ENCODE measurements around the gene CD82. TPM values are rescaled to one million over a fixed set of nuclear protein-coding genes. Genes with fewer than 3 reads are reported as not detected.

CD82 gene
- total and polyA plus RNA-seq, 9 donors = 25.8 to 108 (median 69.6) TPM

DNA sequence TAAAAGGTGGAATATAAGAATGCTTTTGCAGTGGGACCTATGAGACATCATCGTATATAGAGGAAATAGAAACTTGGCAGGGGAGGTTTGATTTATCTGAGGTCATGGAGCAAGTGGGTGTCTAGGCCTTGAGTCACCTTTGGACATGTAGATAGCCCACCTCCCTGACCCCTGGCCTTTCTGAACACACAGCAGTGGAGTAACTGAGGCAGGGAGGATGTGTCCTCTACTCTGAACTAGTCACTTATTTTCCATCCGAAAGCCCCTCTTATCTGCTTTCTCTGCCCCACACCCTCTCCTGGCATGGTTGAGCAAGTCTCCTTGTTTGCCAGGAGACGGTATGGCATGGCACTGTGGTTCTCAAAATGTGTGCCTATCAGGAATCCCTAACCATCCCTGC, 7.9 kb downstream of the CD82 start:
- H3K27me3 ChIP-seq (ENCODE audit: control insufficient read depth, insufficient read depth, low read length) = no peaks in the 10 kb centered on the region
- DNase-seq = no peak
- no peaks in the 10 kb centered on the region for H3K9me3 ChIP-seq (replicated peaks; ENCODE audit: control insufficient read depth, low read depth, low read length)
- H3K27ac ChIP-seq (ENCODE audit: low read length) = no peak overlapping the region
- no peak overlapping the region for H3K4me3 ChIP-seq (ENCODE audit: low read length)
- peaks cover 59% of the 10 kb centered on the region for H3K4me1 ChIP-seq (ENCODE audit: control insufficient read depth, insufficient read depth, low read length)
- WGBS (ENCODE audit: insufficient coverage) = 100% methylated on average over 1 of the region's 3 CpGs
- no peaks in the 10 kb centered on the region for H3K36me3 ChIP-seq (ENCODE audit: control insufficient read depth, insufficient read depth, low read length)

- Histone ChIP-seq H3K27ac (ENCODE audit: low read length) (no peak overlapping the region), H3K4me1 (ENCODE audit: control insufficient read depth, insufficient read depth, low read length) (peaks cover 59% of the 10 kb centered on the region), H3K9me3 (replicated peaks; ENCODE audit: control insufficient read depth, low read depth, low read length) (no peaks in the 10 kb centered on the region), H3K4me3 (ENCODE audit: low read length) (no peak overlapping the region), H3K27me3 (ENCODE audit: control insufficient read depth, insufficient read depth, low read length) (no peaks in the 10 kb centered on the region), H3K36me3 (ENCODE audit: control insufficient read depth, insufficient read depth, low read length) (no peaks in the 10 kb centered on the region)
- WGBS (ENCODE audit: insufficient coverage) = no CpG with 5 or more reads among the region's 5 CpGs
- no peak for DNase-seq
These were observed 9.3 kb downstream of the CD82 start for GRCh38 chr11:44574610-44575287.

DNA sequence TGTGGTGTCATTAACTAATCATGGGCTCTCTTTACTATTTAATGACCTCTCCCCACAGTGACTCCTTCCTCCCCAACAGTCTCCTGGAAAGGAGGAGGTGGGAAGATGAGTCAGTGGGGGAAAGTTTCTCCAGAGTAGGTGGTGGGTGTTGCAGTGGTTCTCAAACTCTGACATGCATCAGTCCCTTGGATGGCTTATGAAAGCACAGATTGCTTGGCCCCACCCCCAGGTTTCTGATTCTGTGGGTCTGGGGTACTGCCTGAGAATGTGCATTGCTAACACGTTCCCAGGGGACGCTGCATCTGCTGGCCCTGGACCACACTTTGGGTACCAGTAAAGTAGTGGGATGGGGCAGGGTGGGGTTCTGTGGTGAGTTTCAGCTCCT, 9.8 kb downstream of the CD82 start:
- DNase-seq = no peak
- Histone ChIP-seq H3K27ac (ENCODE audit: low read length) (no peak overlapping the region), H3K4me1 (ENCODE audit: control insufficient read depth, insufficient read depth, low read length) (peaks cover 59% of the 10 kb centered on the region), H3K9me3 (replicated peaks; ENCODE audit: control insufficient read depth, low read depth, low read length) (no peaks in the 10 kb centered on the region), H3K4me3 (ENCODE audit: low read length) (no peak overlapping the region), H3K36me3 (ENCODE audit: control insufficient read depth, insufficient read depth, low read length) (no peaks in the 10 kb centered on the region), H3K27me3 (ENCODE audit: control insufficient read depth, insufficient read depth, low read length) (no peaks in the 10 kb centered on the region)
- WGBS (ENCODE audit: insufficient coverage) = 57% methylated on average over 2 of the region's 2 CpGs

GRCh38 chr11:44575962-44576361, 10.5 kb downstream of the CD82 start:
- WGBS (ENCODE audit: insufficient coverage) = 72% methylated on average over 5 of the region's 5 CpGs
- H3K27me3 ChIP-seq (ENCODE audit: control insufficient read depth, insufficient read depth, low read length) = no peaks in the 10 kb centered on the region
- peaks cover 53% of the 10 kb centered on the region for H3K4me1 ChIP-seq (ENCODE audit: control insufficient read depth, insufficient read depth, low read length)
- no peak for DNase-seq
- no peaks in the 10 kb centered on the region for H3K36me3 ChIP-seq (ENCODE audit: control insufficient read depth, insufficient read depth, low read length)
- no peak overlapping the region for H3K27ac ChIP-seq (ENCODE audit: low read length)
- no peak overlapping the region for H3K4me3 ChIP-seq (ENCODE audit: low read length)
- no peaks in the 10 kb centered on the region for H3K9me3 ChIP-seq (replicated peaks; ENCODE audit: control insufficient read depth, low read depth, low read length)

DNA sequence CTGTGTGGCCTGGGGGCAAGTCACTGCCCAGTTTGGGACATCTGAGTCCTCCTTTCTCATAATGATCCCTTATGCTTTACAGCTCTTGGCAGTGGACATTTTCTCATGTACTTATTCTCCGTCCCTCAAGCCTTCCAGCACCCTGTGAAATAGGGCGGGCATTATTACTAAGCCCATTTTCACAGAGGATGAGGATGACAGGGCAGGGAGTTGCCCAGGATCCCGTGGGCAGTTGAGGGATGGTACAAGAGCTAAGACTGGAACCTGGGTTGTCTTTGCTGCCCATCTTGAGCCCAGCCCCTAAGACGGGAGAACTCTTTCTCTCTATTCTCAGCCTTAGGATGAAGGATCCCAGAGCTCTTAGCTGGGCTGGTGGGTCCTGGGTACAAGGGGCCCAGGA, 11.2 kb downstream of the CD82 start:
- no peak overlapping the region for H3K27ac ChIP-seq (ENCODE audit: low read length)
- no peak for DNase-seq
- 100% methylated on average over 1 of the region's 4 CpGs for WGBS (ENCODE audit: insufficient coverage)
- peaks cover 2% of the 10 kb centered on the region for H3K27me3 ChIP-seq (ENCODE audit: control insufficient read depth, insufficient read depth, low read length)
- peaks cover 49% of the 10 kb centered on the region for H3K4me1 ChIP-seq (ENCODE audit: control insufficient read depth, insufficient read depth, low read length)
- no peaks in the 10 kb centered on the region for H3K36me3 ChIP-seq (ENCODE audit: control insufficient read depth, insufficient read depth, low read length)
- no peaks in the 10 kb centered on the region for H3K9me3 ChIP-seq (replicated peaks; ENCODE audit: control insufficient read depth, low read depth, low read length)
- no peak overlapping the region for H3K4me3 ChIP-seq (ENCODE audit: low read length)

GRCh38 chr11:44577231-44577830, 11.9 kb downstream of the CD82 start:
- Histone ChIP-seq H3K4me3 (ENCODE audit: low read length) (no peak overlapping the region), H3K27ac (ENCODE audit: low read length) (no peak overlapping the region), H3K9me3 (replicated peaks; ENCODE audit: control insufficient read depth, low read depth, low read length) (no peaks in the 10 kb centered on the region), H3K27me3 (ENCODE audit: control insufficient read depth, insufficient read depth, low read length) (peaks cover 2% of the 10 kb centered on the region), H3K36me3 (ENCODE audit: control insufficient read depth, insufficient read depth, low read length) (peaks cover 4% of the 10 kb centered on the region), H3K4me1 (ENCODE audit: control insufficient read depth, insufficient read depth, low read length) (peaks cover 46% of the 10 kb centered on the region)
- no peak for DNase-seq
- 66% methylated on average over 2 of the region's 7 CpGs for WGBS (ENCODE audit: insufficient coverage)

DNA sequence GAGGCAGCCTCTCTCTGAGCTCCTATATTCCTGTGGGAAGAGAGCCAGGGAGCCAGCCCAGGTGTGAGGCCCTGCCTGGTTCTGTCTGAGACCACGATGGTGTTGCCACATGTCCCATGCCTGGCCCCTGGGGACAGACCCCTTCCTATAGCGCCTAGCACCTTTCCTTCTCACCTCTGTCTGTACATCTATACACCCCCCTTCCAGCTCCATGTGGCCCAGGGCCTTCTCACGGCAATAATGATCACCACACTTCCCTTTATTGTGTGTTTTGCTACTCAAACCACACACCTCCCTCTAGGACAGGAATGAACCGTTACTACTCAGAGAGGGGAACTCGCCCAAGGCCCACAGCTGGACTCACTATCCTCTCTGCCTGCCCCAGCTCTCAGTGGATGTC, 12.8 kb downstream of the CD82 start:
- H3K27me3 ChIP-seq (ENCODE audit: control insufficient read depth, insufficient read depth, low read length) = peaks cover 2% of the 10 kb centered on the region
- DNase-seq = no peak

DNA sequence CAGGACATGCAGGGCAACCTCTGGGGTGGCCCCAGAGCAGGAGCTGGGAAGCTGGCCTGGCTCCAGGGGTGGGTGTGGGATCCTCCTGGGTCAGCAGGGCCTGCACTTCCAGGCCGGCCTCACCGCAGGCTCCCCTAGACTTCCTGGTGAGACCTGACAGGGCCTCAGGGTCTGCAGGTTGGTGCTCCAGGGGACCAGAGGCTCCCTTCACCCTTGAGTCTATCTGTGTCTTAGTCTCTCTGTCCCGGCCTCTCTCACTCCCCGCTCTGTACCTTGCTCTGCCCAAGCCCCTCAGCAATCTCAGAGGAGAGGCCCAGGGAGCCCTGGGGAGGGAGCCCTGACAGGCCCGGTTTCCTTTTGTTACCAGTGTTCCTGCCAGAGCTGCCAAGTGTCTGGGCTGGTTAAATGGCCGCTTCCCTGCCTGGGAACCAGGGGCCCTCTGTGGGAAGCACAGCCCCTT, 13.9 kb downstream of the CD82 start:
- 47% methylated on average over 6 of the region's 6 CpGs for WGBS (ENCODE audit: insufficient coverage)
- H3K4me1 ChIP-seq (ENCODE audit: control insufficient read depth, insufficient read depth, low read length) = peaks cover 46% of the 10 kb centered on the region
- H3K27ac ChIP-seq (ENCODE audit: low read length) = no peak overlapping the region
- H3K9me3 ChIP-seq (replicated peaks; ENCODE audit: control insufficient read depth, low read depth, low read length) = peaks cover 9% of the 10 kb centered on the region
- DNase-seq = no peak
- peaks cover 2% of the 10 kb centered on the region for H3K27me3 ChIP-seq (ENCODE audit: control insufficient read depth, insufficient read depth, low read length)
- peaks cover 14% of the 10 kb centered on the region for H3K36me3 ChIP-seq (ENCODE audit: control insufficient read depth, insufficient read depth, low read length)
- no peak overlapping the region for H3K4me3 ChIP-seq (ENCODE audit: low read length)

More for the DNA sequence above, 12.8 kb downstream of the CD82 start:
- H3K4me1 ChIP-seq (ENCODE audit: control insufficient read depth, insufficient read depth, low read length) = peaks cover 46% of the 10 kb centered on the region
- H3K36me3 ChIP-seq (ENCODE audit: control insufficient read depth, insufficient read depth, low read length) = peaks cover 14% of the 10 kb centered on the region
- peaks cover 8% of the 10 kb centered on the region for H3K9me3 ChIP-seq (replicated peaks; ENCODE audit: control insufficient read depth, low read depth, low read length)
- no peak overlapping the region for H3K27ac ChIP-seq (ENCODE audit: low read length)
- 57% methylated on average over 1 of the region's 5 CpGs for WGBS (ENCODE audit: insufficient coverage)
- no peak overlapping the region for H3K4me3 ChIP-seq (ENCODE audit: low read length)

DNA sequence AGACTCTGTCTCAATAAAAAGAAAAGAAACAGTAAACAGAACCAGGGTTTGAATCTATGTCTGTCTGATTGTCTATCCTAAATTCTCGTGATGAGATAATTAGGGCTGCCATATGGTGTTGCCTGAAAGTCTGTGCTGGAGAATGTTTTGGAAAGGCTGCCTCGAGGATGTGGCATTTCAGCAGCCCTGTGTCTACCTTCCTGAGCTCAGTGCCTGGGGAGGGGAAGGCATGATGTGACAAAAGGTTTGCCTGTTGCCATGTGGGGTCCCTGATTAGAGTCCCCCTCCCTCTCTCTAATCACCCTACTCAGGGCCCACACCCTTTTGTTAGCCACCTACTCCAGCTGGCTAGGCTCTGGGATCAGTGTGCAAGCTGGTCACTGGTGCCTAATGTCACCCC, 15.2 kb downstream of the CD82 start:
- WGBS (ENCODE audit: insufficient coverage) = 63% methylated on average over 1 of the region's 2 CpGs
- no peak for DNase-seq
- H3K36me3 ChIP-seq (ENCODE audit: control insufficient read depth, insufficient read depth, low read length) = peaks cover 21% of the 10 kb centered on the region
- H3K4me3 ChIP-seq (ENCODE audit: low read length) = no peak overlapping the region
- peaks cover 2% of the 10 kb centered on the region for H3K27me3 ChIP-seq (ENCODE audit: control insufficient read depth, insufficient read depth, low read length)
- peaks cover 9% of the 10 kb centered on the region for H3K9me3 ChIP-seq (replicated peaks; ENCODE audit: control insufficient read depth, low read depth, low read length)
- peaks cover 47% of the 10 kb centered on the region for H3K4me1 ChIP-seq (ENCODE audit: control insufficient read depth, insufficient read depth, low read length)
- no peak overlapping the region for H3K27ac ChIP-seq (ENCODE audit: low read length)

GRCh38 chr11:44581246-44581645, 15.8 kb downstream of the CD82 start:
- Histone ChIP-seq H3K36me3 (ENCODE audit: control insufficient read depth, insufficient read depth, low read length) (peaks cover 21% of the 10 kb centered on the region), H3K4me3 (ENCODE audit: low read length) (no peak overlapping the region), H3K27me3 (ENCODE audit: control insufficient read depth, insufficient read depth, low read length) (peaks cover 2% of the 10 kb centered on the region), H3K27ac (ENCODE audit: low read length) (no peak overlapping the region), H3K4me1 (ENCODE audit: control insufficient read depth, insufficient read depth, low read length) (peaks cover 43% of the 10 kb centered on the region), H3K9me3 (replicated peaks; ENCODE audit: control insufficient read depth, low read depth, low read length) (peaks cover 9% of the 10 kb centered on the region)
- WGBS (ENCODE audit: insufficient coverage) = 80% methylated on average over 3 of the region's 3 CpGs
- no peak for DNase-seq

Data from muscle of leg (tissue), 11 donors.